Lower lobe of right lung (tissue), 2 donors: Measurements from ENCODE around the gene KRT9. TPM values are rescaled to one million over a fixed set of nuclear protein-coding genes. Genes with fewer than 3 reads are reported as not detected.

Source experiments
- ATAC-seq, 2 donors: fragments of 200-7000 bp; cut with Tn5 transposase; one replicate each; pipeline ENCODE4 v1.9.1; 2020 to 2022; ENCODE audit warnings: mild to moderate bottlenecking in 2 of 2, moderate library complexity in 2 of 2
- DNase-seq: peaks from one replicate; pipeline ENCODE4 v3.0.0-alpha.2; 2020
- H3K27ac ChIP-seq: fragments of 200-600 bp; one replicate; pipeline ENCODE4 v1.8.0; 2022
- H3K27me3 ChIP-seq: fragments of 200-600 bp; one replicate; pipeline ENCODE4 v1.8.0; 2022; ENCODE audit warnings: low read depth
- H3K36me3 ChIP-seq: fragments of 200-600 bp; one replicate; pipeline ENCODE4 v1.8.0; 2022; ENCODE audit warnings: mild to moderate bottlenecking
- H3K4me1 ChIP-seq: fragments of 200-600 bp; one replicate; pipeline ENCODE4 v1.8.0; 2022
- H3K4me3 ChIP-seq: fragments of 200-600 bp; one replicate; pipeline ENCODE4 v1.8.0; 2022; ENCODE audit warnings: mild to moderate bottlenecking
- H3K9me3 ChIP-seq: fragments of 200-600 bp; one replicate; pipeline ENCODE4 v1.8.0; 2022
- CTCF ChIP-seq: fragments of 200-600 bp; IDR thresholded peaks from one replicate; pipeline ENCODE4 v1.8.0; 2022; ENCODE audit warnings: antibody characterized with exemption, mild to moderate bottlenecking
- intact Hi-C: fragments of 100-400 bp; cut with DNase I; formaldehyde crosslinking; loops from one replicate; pipeline ENCODE4 v1.11.0; 2022
- total RNA-seq: library from RNA; stranded (reverse); fragmentation: NEBNext Ultra II Directional; extraction: Animal tissue kit (Norgen Biotek cat#: 25700); gene quantifications from one replicate; pipeline ENCODE4 v1.2.1, GENCODE V29; 2021
- donor health status: DM: no; HTN: yes; CAD: no; lungs with severe emphysema.

The KRT9 gene
- total RNA-seq, 1 donor from 2014 or later, result not detected

DNA sequence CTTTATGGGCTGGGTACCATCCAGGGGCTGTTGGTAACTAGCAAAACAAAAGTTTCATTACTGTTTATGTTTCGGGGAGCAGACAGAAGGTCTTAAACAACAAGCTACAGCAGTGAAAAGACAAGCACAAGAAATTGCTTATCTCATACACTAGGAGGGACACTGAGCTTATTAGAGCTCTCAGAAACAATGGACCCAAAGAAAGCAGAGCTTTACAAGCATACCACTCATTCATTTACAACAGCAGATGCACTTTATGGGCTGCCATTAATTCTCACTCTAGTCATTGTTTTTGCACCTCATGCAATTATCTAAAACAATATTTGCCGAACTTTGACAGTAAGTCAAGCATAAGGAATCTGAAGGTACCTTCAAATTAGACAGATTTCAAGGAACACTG lies 30.7 kb upstream of the KRT9 start:
- H3K4me1 ChIP-seq, result no peaks in the 10 kb centered on the region
- DNase-seq (no peak), ATAC-seq (no peak)
- H3K27ac ChIP-seq, result no peak overlapping the region
- H3K36me3 ChIP-seq, result no peaks in the 10 kb centered on the region
- H3K4me3 ChIP-seq, result no peak overlapping the region
- intact Hi-C loops, result no loop called here
- H3K27me3 ChIP-seq, result no peaks in the 10 kb centered on the region
- no peak for TF ChIP-seq CTCF
- no peaks in the 10 kb centered on the region for H3K9me3 ChIP-seq

DNA sequence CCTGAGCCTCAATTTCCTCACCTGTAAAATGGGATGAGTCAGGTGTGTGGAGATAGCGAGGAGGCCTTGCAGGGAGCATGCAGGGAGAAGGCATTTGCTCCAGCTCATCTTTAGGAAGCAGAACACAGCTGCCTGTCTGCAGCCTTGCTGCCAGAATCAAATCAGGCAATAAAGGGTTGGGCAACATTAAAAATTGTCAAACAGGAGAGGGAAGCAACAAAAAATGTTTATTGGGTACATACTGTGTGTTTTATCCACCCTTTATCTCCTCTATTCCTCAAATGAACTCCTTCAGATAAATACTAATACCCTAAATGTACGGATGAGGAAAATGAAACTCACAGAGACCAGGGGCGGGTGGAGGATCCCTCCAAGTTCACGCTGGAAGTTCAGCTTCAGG lies 28.5 kb upstream of the KRT9 start:
- ATAC-seq (no peak), DNase-seq (no peak)
- no peaks in the 10 kb centered on the region for H3K36me3 ChIP-seq
- no peak overlapping the region for H3K27ac ChIP-seq
- H3K9me3 ChIP-seq, result no peaks in the 10 kb centered on the region
- TF ChIP-seq CTCF, result no peak
- H3K4me1 ChIP-seq, result no peaks in the 10 kb centered on the region
- no peaks in the 10 kb centered on the region for H3K27me3 ChIP-seq
- intact Hi-C loops, result no loop called here
- no peak overlapping the region for H3K4me3 ChIP-seq

DNA sequence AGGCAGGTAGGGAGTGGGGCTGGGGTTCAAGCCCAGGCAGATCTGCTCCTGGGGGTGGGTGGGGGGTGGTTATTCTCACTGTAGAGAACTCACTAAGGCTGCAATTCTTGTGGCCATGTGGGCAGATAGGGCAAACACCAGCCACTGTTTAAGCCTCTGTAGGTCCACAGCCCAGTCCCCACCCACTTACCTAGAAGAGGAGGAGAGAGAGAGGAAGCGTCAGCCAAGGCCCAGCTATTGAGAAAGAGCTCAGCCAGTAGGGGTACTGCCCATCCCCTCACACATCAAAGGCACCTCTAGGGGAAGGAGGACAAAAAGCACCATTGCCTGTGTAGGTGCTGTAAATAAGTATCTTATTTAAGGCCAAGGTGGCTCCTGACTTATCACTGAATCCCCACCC lies 27.8 kb upstream of the KRT9 start:
- Histone ChIP-seq H3K36me3 (no peaks in the 10 kb centered on the region), H3K4me3 (no peak overlapping the region), H3K27me3 (no peaks in the 10 kb centered on the region), H3K4me1 (no peaks in the 10 kb centered on the region), H3K27ac (no peak overlapping the region), H3K9me3 (no peaks in the 10 kb centered on the region)
- DNase-seq (peak; percentile 3), ATAC-seq (no peak)
- no peak for TF ChIP-seq CTCF
- intact Hi-C loops, result no loop called here

GRCh38 chr17:41595585-41595984 lies 23.7 kb upstream of the KRT9 start:
- no peak for TF ChIP-seq CTCF
- Histone ChIP-seq H3K27ac (no peak overlapping the region), H3K4me3 (no peak overlapping the region), H3K9me3 (no peaks in the 10 kb centered on the region), H3K36me3 (no peaks in the 10 kb centered on the region), H3K27me3 (peaks cover 5% of the 10 kb centered on the region), H3K4me1 (no peaks in the 10 kb centered on the region)
- ATAC-seq (no peak), DNase-seq (no peak)
- intact Hi-C loops, result no loop called here

DNA sequence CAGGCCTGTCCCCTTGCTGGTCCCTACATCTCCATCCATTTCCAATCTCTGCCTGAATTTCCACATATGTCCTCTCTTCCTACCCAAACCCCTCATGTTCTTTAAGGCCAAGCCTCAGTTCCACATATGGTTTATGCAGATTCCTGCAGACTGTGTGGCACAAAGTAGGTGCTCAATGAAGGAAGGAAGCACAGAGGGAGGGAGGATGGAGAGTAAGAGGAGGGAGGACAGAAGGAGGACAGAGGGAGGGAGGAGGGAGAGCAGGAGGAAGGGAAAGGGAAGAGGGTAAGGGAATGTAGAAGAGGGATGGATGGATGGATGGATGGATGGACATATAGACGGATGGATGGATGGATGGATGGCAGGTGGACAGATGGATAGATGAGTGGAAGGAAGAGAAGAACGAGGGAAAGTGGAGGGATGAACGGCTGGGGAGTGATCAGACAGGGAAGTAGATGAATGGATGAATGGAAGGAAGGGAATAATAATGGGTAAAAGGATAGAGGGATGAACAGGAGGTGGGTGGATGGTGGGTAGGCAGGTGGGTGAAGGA lies 22.6 kb upstream of the KRT9 start:
- Histone ChIP-seq H3K4me1 (no peaks in the 10 kb centered on the region), H3K36me3 (no peaks in the 10 kb centered on the region)
- intact Hi-C loops, result no loop called here

More for the DNA sequence above, 22.6 kb upstream of the KRT9 start:
- Histone ChIP-seq H3K9me3 (no peaks in the 10 kb centered on the region), H3K27ac (no peak overlapping the region), H3K4me3 (no peak overlapping the region), H3K27me3 (peaks cover 5% of the 10 kb centered on the region)
- no peak for TF ChIP-seq CTCF
- no peak for ATAC-seq
- DNase-seq, result no peak
